WTC11 (cell line): ENCODE measurements around the gene PCBP1. TPM values are rescaled to one million over a fixed set of nuclear protein-coding genes. Genes with fewer than 3 reads are reported as not detected.
"Not testable (repeated sequence)": the region's sequence is repeated elsewhere in the genome, so short reads cannot be mapped to it uniquely, and the experiment has no call there.

Source experiments
- ATAC-seq: fragments of 200-7000 bp; cut with Tn5 transposase; 2 replicates; pipeline ENCODE4 v1.10.0; 2021; ENCODE audit warnings: mild to moderate bottlenecking, moderate library complexity
- CTCF ChIA-PET: fragments of 300-600 bp; sonication (Branson Sonifier 250); formaldehyde crosslinking; loops from one replicate; lab custom pipeline; 2021; ENCODE audit warnings: antibody characterized with exemption; lab: Charles Lee
- POLR2A ChIA-PET: fragments of 350-600 bp; sonication (Branson Sonifier 250); formaldehyde crosslinking; loops from one replicate; lab custom pipeline; 2021; ENCODE audit warnings: antibody characterized with exemption; lab: Charles Lee
- DNase-seq: peaks from one replicate; pipeline ENCODE4 v3.0.0; 2021; ENCODE audit warnings: low spot score
- H3K27ac Mint-ChIP-seq: 2 replicates; pipeline ENCODE4 v1.8.0; 2021; ENCODE audit warnings: mixed read lengths
- H3K27me3 Mint-ChIP-seq: 2 replicates; pipeline ENCODE4 v1.8.0; 2021; ENCODE audit warnings: low read depth, mild to moderate bottlenecking, moderate library complexity, mixed read lengths
- H3K36me3 Mint-ChIP-seq: 2 replicates; pipeline ENCODE4 v1.8.0; 2021; ENCODE audit warnings: mixed read lengths
- H3K4me1 Mint-ChIP-seq: 2 replicates; pipeline ENCODE4 v1.8.0; 2022; ENCODE audit warnings: mixed read lengths
- H3K4me3 Mint-ChIP-seq: 2 replicates; pipeline ENCODE4 v1.8.0; 2021; ENCODE audit warnings: mild to moderate bottlenecking, moderate library complexity, mixed read lengths
- H3K9me3 Mint-ChIP-seq: 2 replicates; pipeline ENCODE4 v1.8.0; 2021; ENCODE audit warnings: mixed read lengths
- ATF1 ChIP-seq: sonication (generic); formaldehyde crosslinking; IDR thresholded peaks from 2 replicates; pipeline ENCODE4 v1.8.1; 2023; ENCODE audit warnings: mild to moderate bottlenecking, moderate library complexity, missing genetic modification reagents
- CBFB ChIP-seq: sonication (generic); formaldehyde crosslinking; IDR thresholded peaks from 2 replicates; pipeline ENCODE4 v1.8.1; 2022; ENCODE audit warnings: mild to moderate bottlenecking, low read depth, missing genetic modification reagents
- CREB1 ChIP-seq: sonication (generic); formaldehyde crosslinking; IDR thresholded peaks from 2 replicates; pipeline ENCODE4 v1.8.0; 2023; ENCODE audit warnings: mild to moderate bottlenecking, missing genetic modification reagents
- CREM ChIP-seq: sonication (generic); formaldehyde crosslinking; IDR thresholded peaks from 2 replicates; pipeline ENCODE4 v1.8.1; 2022; ENCODE audit warnings: mild to moderate bottlenecking, missing genetic modification reagents, moderate library complexity
- FOXJ3 ChIP-seq: sonication (generic); formaldehyde crosslinking; IDR thresholded peaks from 2 replicates; pipeline ENCODE4 v1.9.0; 2021; ENCODE audit warnings: missing genetic modification reagents, mild to moderate bottlenecking, borderline replicate concordance
- GRHL2 ChIP-seq: fragments of 250-450 bp; sonication (Bioruptor Pico); IDR thresholded peaks from 2 replicates; pipeline ENCODE4 v1.8.0; 2022; ENCODE audit warnings: mild to moderate bottlenecking, moderate library complexity; ENCODE audit not compliant: insufficient replicate concordance, severe bottlenecking
- MXD4 ChIP-seq: fragments of 250-450 bp; sonication (Bioruptor Pico); IDR thresholded peaks from 2 replicates; pipeline ENCODE4 v1.8.0; 2021; ENCODE audit warnings: mild to moderate bottlenecking, moderate library complexity, borderline replicate concordance
- NR3C1 ChIP-seq: sonication (generic); formaldehyde crosslinking; conservative IDR thresholded peaks from 2 replicates; pipeline ENCODE4 v1.8.1; 2023; ENCODE audit warnings: low read depth, mild to moderate bottlenecking, missing genetic modification reagents
- PRRX2 ChIP-seq: fragments of 250-450 bp; sonication (Bioruptor Pico); IDR thresholded peaks from 2 replicates; pipeline ENCODE4 v1.8.0; 2021; ENCODE audit warnings: mild to moderate bottlenecking
- SOX15 ChIP-seq: fragments of 250-450 bp; sonication (Bioruptor Pico); IDR thresholded peaks from 2 replicates; pipeline ENCODE4 v1.9.0; 2021; ENCODE audit warnings: mild to moderate bottlenecking
- SP1 ChIP-seq: sonication (generic); formaldehyde crosslinking; conservative IDR thresholded peaks from 2 replicates; pipeline ENCODE4 v1.8.1; 2022; ENCODE audit warnings: missing genetic modification reagents
- TCF7 ChIP-seq: sonication (generic); formaldehyde crosslinking; IDR thresholded peaks from 2 replicates; pipeline ENCODE4 v1.8.0; 2022; ENCODE audit warnings: mild to moderate bottlenecking, low read depth, missing genetic modification reagents, moderate library complexity
- ZNF671 ChIP-seq: fragments of 250-450 bp; sonication (Bioruptor Pico); IDR thresholded peaks from 2 replicates; pipeline ENCODE4 v1.8.0; 2021; ENCODE audit warnings: mild to moderate bottlenecking
- total RNA-seq: library from RNA; stranded (reverse); gene quantifications from 3 replicates; pipeline ENCODE4 v1.2.3, GENCODE V29; 2021
- TF ChIP-seq, protein P1 (sequence below): sonication (generic); formaldehyde crosslinking; conservative IDR thresholded peaks from 2 replicates; pipeline ENCODE4 v1.8.1; 2023; ENCODE audit warnings: mild to moderate bottlenecking, low read depth, missing genetic modification reagents, moderate library complexity
- TF ChIP-seq, protein P2 (sequence below): sonication (generic); formaldehyde crosslinking; IDR thresholded peaks from 2 replicates; pipeline ENCODE4 v1.8.0; 2023; ENCODE audit warnings: mild to moderate bottlenecking, missing genetic modification reagents
- TF ChIP-seq, protein P3 (sequence below): sonication (generic); formaldehyde crosslinking; IDR thresholded peaks from 2 replicates; pipeline ENCODE4 v1.8.1; 2023; ENCODE audit warnings: mild to moderate bottlenecking, missing genetic modification reagents

The PCBP1 gene
- total RNA-seq, 1 experiment from 2014 or later = 489 TPM

DNA sequence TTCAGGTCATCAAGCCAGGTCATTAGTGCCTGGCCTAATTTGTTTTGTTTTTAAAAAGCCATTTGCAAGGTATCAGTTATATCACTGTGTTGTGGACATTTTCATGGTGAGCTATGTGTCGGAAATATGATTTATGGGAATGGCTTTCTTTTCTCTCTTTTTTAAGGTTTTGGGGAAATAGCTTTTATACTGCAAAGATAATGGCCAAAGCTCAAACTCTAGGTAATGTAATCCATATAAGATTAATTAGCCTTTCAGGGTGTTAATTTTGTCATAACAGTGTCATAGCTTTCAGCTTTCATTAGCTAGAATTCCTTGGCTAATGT lies 45.8 kb downstream of the PCBP1 start:
- ChIA-PET CTCF (interaction anchor here (0.5 to 2.1 kb wide), 4 partner anchors 10 to 141 kb away, joined by 3 to 6 read pairs (median 4); no protein-coding TSS in a partner anchor), POLR2A (interaction anchor here (0.8 kb wide), 1 partner anchor 9 kb away, joined by 4 read pairs; no protein-coding TSS in a partner anchor)
- DNase-seq (no peak), ATAC-seq (no peak)
- Mint-ChIP-seq H3K9me3 (no peaks in the 10 kb centered on the region), H3K4me1 (peaks cover 39% of the 10 kb centered on the region), H3K27ac (no peak overlapping the region), H3K4me3 (no peak overlapping the region), H3K36me3 (no peaks in the 10 kb centered on the region), H3K27me3 (no peaks in the 10 kb centered on the region)
- TF ChIP-seq SOX15 (no peak), ZNF671 (no peak), ATF1 (CRISPR knock-in tag) (no peak), CREM (CRISPR knock-in tag) (no peak)

DNA sequence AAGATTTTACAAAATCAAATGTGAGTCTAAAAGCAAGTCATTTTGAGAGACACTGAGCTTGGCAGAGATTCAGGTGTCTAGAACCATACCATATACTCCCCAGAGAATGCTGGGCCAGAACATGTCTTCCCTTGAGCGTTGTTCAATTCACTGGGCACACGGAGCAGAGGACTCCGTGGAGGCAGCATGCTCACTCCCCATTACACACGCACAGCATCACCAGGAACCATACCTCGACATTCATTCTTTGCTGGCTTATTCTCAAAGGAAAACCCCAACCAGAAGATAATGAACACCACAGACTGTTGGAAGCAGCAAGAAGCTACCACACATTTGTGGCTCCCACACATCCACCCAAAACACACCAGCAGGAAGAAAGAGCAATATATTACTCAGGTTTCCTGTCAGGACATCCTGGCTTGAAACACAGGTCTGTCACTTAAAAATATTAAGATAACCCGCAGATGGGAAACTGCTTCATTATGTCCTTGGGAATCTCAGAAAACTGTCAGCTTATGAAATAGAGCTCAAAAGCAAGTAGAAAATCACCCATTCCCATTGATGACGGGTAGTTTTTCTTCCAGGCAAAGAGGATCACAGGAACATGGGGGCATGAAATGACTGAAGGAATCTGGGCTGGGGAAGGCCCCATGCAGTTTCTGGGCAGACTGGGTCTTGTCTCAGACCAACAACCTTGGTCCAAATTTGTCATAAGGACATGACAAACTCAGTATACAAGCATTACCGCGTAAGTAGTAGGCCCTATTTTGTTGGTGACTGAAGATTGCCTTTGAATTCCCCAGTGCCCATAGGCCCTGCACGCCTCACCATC lies 46.4 kb downstream of the PCBP1 start:
- Mint-ChIP-seq H3K9me3 (no peaks in the 10 kb centered on the region), H3K27me3 (no peaks in the 10 kb centered on the region), H3K36me3 (no peaks in the 10 kb centered on the region), H3K4me1 (peaks cover 37% of the 10 kb centered on the region), H3K4me3 (no peak overlapping the region), H3K27ac (no peak overlapping the region; the same call in 1 of the 2 replicates)
- CTCF ChIA-PET = interaction anchor here (1.3 to 2.1 kb wide), 2 partner anchors 10 to 63 kb away, joined by 4 to 6 read pairs; no protein-coding TSS in a partner anchor
- DNase-seq = no peak
- no peak for ATAC-seq
- POLR2A ChIA-PET = interaction anchor here (1.3 kb wide), 1 partner anchor 8 kb away, joined by 3 read pairs; no protein-coding TSS in a partner anchor
- TF ChIP-seq NR3C1 (CRISPR knock-in tag) (no peak), MXD4 (no peak), SP1 (no peak), CREB1 (CRISPR knock-in tag) (no peak), GRHL2 (CRISPR knock-in tag) (no peak), CREM (CRISPR knock-in tag) (no peak), FOXJ3 (no peak), TCF7 (CRISPR knock-in tag) (no peak), PRRX2 (CRISPR knock-in tag) (no peak), CBFB (CRISPR knock-in tag) (no peak), SOX15 (no peak)
- TF ChIP-seq, protein P1, sequence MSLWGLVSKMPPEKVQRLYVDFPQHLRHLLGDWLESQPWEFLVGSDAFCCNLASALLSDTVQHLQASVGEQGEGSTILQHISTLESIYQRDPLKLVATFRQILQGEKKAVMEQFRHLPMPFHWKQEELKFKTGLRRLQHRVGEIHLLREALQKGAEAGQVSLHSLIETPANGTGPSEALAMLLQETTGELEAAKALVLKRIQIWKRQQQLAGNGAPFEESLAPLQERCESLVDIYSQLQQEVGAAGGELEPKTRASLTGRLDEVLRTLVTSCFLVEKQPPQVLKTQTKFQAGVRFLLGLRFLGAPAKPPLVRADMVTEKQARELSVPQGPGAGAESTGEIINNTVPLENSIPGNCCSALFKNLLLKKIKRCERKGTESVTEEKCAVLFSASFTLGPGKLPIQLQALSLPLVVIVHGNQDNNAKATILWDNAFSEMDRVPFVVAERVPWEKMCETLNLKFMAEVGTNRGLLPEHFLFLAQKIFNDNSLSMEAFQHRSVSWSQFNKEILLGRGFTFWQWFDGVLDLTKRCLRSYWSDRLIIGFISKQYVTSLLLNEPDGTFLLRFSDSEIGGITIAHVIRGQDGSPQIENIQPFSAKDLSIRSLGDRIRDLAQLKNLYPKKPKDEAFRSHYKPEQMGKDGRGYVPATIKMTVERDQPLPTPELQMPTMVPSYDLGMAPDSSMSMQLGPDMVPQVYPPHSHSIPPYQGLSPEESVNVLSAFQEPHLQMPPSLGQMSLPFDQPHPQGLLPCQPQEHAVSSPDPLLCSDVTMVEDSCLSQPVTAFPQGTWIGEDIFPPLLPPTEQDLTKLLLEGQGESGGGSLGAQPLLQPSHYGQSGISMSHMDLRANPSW (CRISPR knock-in tag) = no peak
- TF ChIP-seq, protein P2, sequence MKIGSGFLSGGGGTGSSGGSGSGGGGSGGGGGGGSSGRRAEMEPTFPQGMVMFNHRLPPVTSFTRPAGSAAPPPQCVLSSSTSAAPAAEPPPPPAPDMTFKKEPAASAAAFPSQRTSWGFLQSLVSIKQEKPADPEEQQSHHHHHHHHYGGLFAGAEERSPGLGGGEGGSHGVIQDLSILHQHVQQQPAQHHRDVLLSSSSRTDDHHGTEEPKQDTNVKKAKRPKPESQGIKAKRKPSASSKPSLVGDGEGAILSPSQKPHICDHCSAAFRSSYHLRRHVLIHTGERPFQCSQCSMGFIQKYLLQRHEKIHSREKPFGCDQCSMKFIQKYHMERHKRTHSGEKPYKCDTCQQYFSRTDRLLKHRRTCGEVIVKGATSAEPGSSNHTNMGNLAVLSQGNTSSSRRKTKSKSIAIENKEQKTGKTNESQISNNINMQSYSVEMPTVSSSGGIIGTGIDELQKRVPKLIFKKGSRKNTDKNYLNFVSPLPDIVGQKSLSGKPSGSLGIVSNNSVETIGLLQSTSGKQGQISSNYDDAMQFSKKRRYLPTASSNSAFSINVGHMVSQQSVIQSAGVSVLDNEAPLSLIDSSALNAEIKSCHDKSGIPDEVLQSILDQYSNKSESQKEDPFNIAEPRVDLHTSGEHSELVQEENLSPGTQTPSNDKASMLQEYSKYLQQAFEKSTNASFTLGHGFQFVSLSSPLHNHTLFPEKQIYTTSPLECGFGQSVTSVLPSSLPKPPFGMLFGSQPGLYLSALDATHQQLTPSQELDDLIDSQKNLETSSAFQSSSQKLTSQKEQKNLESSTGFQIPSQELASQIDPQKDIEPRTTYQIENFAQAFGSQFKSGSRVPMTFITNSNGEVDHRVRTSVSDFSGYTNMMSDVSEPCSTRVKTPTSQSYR (CRISPR knock-in tag) = no peak
- TF ChIP-seq, protein P3, sequence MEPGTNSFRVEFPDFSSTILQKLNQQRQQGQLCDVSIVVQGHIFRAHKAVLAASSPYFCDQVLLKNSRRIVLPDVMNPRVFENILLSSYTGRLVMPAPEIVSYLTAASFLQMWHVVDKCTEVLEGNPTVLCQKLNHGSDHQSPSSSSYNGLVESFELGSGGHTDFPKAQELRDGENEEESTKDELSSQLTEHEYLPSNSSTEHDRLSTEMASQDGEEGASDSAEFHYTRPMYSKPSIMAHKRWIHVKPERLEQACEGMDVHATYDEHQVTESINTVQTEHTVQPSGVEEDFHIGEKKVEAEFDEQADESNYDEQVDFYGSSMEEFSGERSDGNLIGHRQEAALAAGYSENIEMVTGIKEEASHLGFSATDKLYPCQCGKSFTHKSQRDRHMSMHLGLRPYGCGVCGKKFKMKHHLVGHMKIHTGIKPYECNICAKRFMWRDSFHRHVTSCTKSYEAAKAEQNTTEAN (CRISPR knock-in tag) = no peak

DNA sequence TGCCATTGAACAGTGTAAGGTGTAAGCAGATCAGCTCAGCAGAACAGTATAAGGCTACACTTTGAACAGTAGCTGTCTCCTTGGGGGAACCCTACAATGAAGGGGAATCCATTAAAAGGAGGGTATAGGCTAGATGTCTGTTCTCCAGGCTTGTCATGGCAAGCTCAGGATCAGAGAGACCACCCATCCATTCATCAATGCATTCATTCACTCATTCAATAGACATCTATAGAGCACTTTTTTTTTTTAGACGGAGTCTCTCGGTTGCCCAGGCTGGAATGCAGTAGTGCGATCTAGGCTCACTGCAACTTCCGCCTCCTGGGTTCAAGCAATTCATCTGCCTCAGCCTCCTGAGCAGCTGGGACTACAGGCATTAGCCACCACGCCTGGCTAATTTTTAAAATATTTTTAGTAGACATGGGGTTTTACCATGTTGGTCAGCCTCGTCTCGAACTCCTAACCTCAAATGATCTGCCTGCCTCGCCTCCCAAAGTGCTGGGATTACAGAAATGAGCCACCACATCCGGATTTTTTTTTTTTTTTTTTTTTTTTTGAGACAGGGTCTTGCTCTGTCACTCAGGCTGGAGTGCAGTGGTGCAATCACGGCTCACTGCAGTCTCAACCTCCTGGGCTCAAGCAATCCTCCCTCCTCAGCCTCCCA lies 47.2 kb downstream of the PCBP1 start:
- H3K4me3 Mint-ChIP-seq, ATAC-seq, H3K9me3 Mint-ChIP-seq, H3K27ac Mint-ChIP-seq, H3K27me3 Mint-ChIP-seq, H3K36me3 Mint-ChIP-seq, DNase-seq: not testable (repeated sequence)
- CTCF ChIA-PET = interaction anchor here (2.1 kb wide), 1 partner anchor 63 kb away, joined by 6 read pairs; no protein-coding TSS in a partner anchor
- POLR2A ChIA-PET = interaction anchor here (1.3 kb wide), 1 partner anchor 9 kb away, joined by 3 read pairs; no protein-coding TSS in a partner anchor
- H3K4me1 Mint-ChIP-seq = peaks cover 37% of the 10 kb centered on the region
